ENCODE measurements around the gene SFTPA2. TPM values are rescaled to one million over a fixed set of nuclear protein-coding genes. Genes with fewer than 3 reads are reported as not detected.

SFTPA2 gene
- total RNA-seq, 1 experiment from 2014 or later = not detected

DNA sequence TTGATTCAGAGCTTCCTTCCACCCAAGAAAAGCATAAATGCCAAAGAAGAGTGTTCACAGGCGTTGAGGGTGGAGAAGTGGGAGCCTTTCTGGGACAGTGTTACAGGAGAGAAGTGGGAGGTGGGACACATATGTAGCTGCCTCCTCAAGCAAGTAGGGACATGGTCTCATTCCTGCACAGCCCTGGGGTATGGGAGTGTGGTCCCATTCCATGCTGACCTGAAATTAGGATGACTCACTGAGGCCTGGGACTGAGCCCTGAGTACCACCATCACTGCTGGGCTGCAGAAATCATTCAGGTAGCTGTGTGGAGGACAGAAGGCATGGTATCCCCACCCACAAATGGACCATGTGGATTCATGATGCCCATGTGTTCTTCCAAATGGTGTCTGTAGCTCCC is 33.2 kb upstream of the SFTPA2 start:
- TF ChIP-seq, protein P1, sequence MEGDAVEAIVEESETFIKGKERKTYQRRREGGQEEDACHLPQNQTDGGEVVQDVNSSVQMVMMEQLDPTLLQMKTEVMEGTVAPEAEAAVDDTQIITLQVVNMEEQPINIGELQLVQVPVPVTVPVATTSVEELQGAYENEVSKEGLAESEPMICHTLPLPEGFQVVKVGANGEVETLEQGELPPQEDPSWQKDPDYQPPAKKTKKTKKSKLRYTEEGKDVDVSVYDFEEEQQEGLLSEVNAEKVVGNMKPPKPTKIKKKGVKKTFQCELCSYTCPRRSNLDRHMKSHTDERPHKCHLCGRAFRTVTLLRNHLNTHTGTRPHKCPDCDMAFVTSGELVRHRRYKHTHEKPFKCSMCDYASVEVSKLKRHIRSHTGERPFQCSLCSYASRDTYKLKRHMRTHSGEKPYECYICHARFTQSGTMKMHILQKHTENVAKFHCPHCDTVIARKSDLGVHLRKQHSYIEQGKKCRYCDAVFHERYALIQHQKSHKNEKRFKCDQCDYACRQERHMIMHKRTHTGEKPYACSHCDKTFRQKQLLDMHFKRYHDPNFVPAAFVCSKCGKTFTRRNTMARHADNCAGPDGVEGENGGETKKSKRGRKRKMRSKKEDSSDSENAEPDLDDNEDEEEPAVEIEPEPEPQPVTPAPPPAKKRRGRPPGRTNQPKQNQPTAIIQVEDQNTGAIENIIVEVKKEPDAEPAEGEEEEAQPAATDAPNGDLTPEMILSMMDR (IDR thresholded peaks at IDR 0.05; ENCODE audit: unreplicated experiment) = no peak
- Mint-ChIP-seq H3K4me1 (ENCODE audit: insufficient read depth, unreplicated experiment) (no peaks in the 10 kb centered on the region), H3K4me3 (ENCODE audit: unreplicated experiment) (no peak overlapping the region), H3K27me3 (ENCODE audit: insufficient read depth, unreplicated experiment) (peaks cover 80% of the 10 kb centered on the region), H3K9me3 (ENCODE audit: unreplicated experiment) (peaks cover under 1% of the 10 kb centered on the region), H3K27ac (ENCODE audit: low read depth, unreplicated experiment) (no peak overlapping the region), H3K36me3 (ENCODE audit: insufficient read depth, unreplicated experiment) (no peaks in the 10 kb centered on the region)
- ChIA-PET POLR2A (interaction anchor here (0.8 kb wide), 1 partner anchor 30 kb away, joined by 3 read pairs; no protein-coding TSS in a partner anchor), CTCF (no interaction called here)
- intact Hi-C loops (cut with micrococcal nuclease) = no loop called here
- DNase-seq (ENCODE audit: unreplicated experiment) = no peak
- BruUV-seq (replicated peaks) = no TSS peak

GRCh38 chr10:79588800-79589199 is 28.6 kb upstream of the SFTPA2 start:
- POLR2A ChIA-PET = no interaction called here
- H3K4me1 Mint-ChIP-seq (ENCODE audit: insufficient read depth, unreplicated experiment) = no peaks in the 10 kb centered on the region
- TF ChIP-seq, protein P1 (IDR thresholded peaks at IDR 0.05; ENCODE audit: unreplicated experiment) = no peak
- H3K27ac Mint-ChIP-seq (ENCODE audit: low read depth, unreplicated experiment) = no peak overlapping the region
- H3K36me3 Mint-ChIP-seq (ENCODE audit: insufficient read depth, unreplicated experiment) = no peaks in the 10 kb centered on the region
- BruUV-seq (replicated peaks) = no TSS peak
- CTCF ChIA-PET = interaction anchor here (1.0 kb wide), 1 partner anchor 11 kb away, joined by 3 read pairs; no protein-coding TSS in a partner anchor
- H3K4me3 Mint-ChIP-seq (ENCODE audit: unreplicated experiment) = no peak overlapping the region
- DNase-seq (ENCODE audit: unreplicated experiment) = no peak
- intact Hi-C loops (cut with micrococcal nuclease) = no loop called here
- H3K27me3 Mint-ChIP-seq (ENCODE audit: insufficient read depth, unreplicated experiment) = peaks cover 76% of the 10 kb centered on the region
- no peaks in the 10 kb centered on the region for H3K9me3 Mint-ChIP-seq (ENCODE audit: unreplicated experiment)

GRCh38 chr10:79586933-79587332 is 26.7 kb upstream of the SFTPA2 start:
- TF ChIP-seq, protein P1 (IDR thresholded peaks at IDR 0.05; ENCODE audit: unreplicated experiment) = no peak
- H3K4me1 Mint-ChIP-seq (ENCODE audit: insufficient read depth, unreplicated experiment) = no peaks in the 10 kb centered on the region
- no peak overlapping the region for H3K27ac Mint-ChIP-seq (ENCODE audit: low read depth, unreplicated experiment)
- H3K27me3 Mint-ChIP-seq (ENCODE audit: insufficient read depth, unreplicated experiment) = peaks cover 73% of the 10 kb centered on the region
- CTCF ChIA-PET = interaction anchor here (0.6 to 1.0 kb wide), 2 partner anchors 16 to 63 kb away, joined by 3 read pairs; no protein-coding TSS in a partner anchor
- no peak overlapping the region for H3K4me3 Mint-ChIP-seq (ENCODE audit: unreplicated experiment)
- H3K9me3 Mint-ChIP-seq (ENCODE audit: unreplicated experiment) = no peaks in the 10 kb centered on the region
- H3K36me3 Mint-ChIP-seq (ENCODE audit: insufficient read depth, unreplicated experiment) = no peaks in the 10 kb centered on the region
- DNase-seq (ENCODE audit: unreplicated experiment) = no peak
- BruUV-seq (replicated peaks) = no TSS peak
- intact Hi-C loops (cut with micrococcal nuclease) = no loop called here
- POLR2A ChIA-PET = interaction anchor here (0.6 kb wide), 1 partner anchor 14 kb away, joined by 3 read pairs; no protein-coding TSS in a partner anchor

GRCh38 chr10:79585870-79586527 is 25.8 kb upstream of the SFTPA2 start:
- intact Hi-C loops (cut with micrococcal nuclease) = no loop called here
- Mint-ChIP-seq H3K27me3 (ENCODE audit: insufficient read depth, unreplicated experiment) (peaks cover 70% of the 10 kb centered on the region), H3K36me3 (ENCODE audit: insufficient read depth, unreplicated experiment) (no peaks in the 10 kb centered on the region), H3K4me1 (ENCODE audit: insufficient read depth, unreplicated experiment) (no peaks in the 10 kb centered on the region), H3K27ac (ENCODE audit: low read depth, unreplicated experiment) (no peak overlapping the region), H3K4me3 (ENCODE audit: unreplicated experiment) (no peak overlapping the region), H3K9me3 (ENCODE audit: unreplicated experiment) (no peaks in the 10 kb centered on the region)
- TF ChIP-seq, protein P1 (IDR thresholded peaks at IDR 0.05; ENCODE audit: unreplicated experiment) = no peak
- BruUV-seq (replicated peaks) = no TSS peak
- POLR2A ChIA-PET = no interaction called here
- CTCF ChIA-PET = interaction anchor here (0.6 to 1.0 kb wide), 3 partner anchors 15 to 787 kb away, joined by 3 to 4 read pairs (median 3); no protein-coding TSS in a partner anchor
- DNase-seq (ENCODE audit: unreplicated experiment) = no peak

All from MCF 10A (cell line).